ENCODE data around the gene F8.

DNA sequence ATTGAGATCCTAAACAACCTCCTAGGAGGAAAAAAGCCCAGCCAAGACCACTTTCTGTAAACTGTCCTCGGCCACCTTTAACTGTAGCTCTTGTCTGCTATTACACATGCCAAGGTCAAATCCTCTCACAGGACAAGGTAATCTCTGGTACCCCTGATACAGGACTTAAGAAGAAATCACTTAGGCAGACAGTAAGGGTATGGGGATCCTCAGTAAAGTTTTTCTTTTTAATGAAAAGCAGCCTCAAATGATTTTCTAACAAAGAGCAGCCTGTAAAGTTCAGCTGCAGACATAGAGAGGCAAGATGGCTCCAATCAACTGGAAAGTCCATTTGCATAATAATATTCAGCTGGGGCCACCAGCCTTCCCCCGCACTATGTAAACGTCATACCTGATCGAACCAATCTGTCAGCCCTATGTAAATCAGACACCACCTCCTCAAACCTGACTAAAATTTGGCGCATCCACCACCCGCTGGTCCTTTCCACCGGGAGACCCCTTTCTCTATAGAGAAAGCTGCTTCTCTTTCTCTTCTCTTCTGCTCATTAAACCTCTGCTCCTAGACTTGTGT, 202.7 kb downstream of the F8 start:
- TF ChIP-seq POLR2AphosphoS5 (IDR thresholded peaks at IDR 0.05; ENCODE audit: low read length) (no peak), SUZ12 (IDR thresholded peaks at IDR 0.05; ENCODE audit: unreplicated experiment) (no peak), POLR2A (IDR thresholded peaks at IDR 0.05; ENCODE audit: low read depth, low read length) (no peak), KDM1A (IDR thresholded peaks at IDR 0.05; ENCODE audit: borderline replicate concordance) (no peak), ESRRA (IDR thresholded peaks at IDR 0.05; ENCODE audit: low read length) (no peak)
- TF ChIP-seq, protein P1, sequence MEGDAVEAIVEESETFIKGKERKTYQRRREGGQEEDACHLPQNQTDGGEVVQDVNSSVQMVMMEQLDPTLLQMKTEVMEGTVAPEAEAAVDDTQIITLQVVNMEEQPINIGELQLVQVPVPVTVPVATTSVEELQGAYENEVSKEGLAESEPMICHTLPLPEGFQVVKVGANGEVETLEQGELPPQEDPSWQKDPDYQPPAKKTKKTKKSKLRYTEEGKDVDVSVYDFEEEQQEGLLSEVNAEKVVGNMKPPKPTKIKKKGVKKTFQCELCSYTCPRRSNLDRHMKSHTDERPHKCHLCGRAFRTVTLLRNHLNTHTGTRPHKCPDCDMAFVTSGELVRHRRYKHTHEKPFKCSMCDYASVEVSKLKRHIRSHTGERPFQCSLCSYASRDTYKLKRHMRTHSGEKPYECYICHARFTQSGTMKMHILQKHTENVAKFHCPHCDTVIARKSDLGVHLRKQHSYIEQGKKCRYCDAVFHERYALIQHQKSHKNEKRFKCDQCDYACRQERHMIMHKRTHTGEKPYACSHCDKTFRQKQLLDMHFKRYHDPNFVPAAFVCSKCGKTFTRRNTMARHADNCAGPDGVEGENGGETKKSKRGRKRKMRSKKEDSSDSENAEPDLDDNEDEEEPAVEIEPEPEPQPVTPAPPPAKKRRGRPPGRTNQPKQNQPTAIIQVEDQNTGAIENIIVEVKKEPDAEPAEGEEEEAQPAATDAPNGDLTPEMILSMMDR (IDR thresholded peaks at IDR 0.05 in 2 of 3, conservative IDR thresholded peaks at IDR 0.05 in 1 of 3; ENCODE audit: control insufficient read depth in 2 of 3, extremely low read depth in 1 of 3, insufficient read depth in 1 of 3, low read depth in 3 of 3, low read length in 3 of 3): no peak
- TF ChIP-seq, protein P2, sequence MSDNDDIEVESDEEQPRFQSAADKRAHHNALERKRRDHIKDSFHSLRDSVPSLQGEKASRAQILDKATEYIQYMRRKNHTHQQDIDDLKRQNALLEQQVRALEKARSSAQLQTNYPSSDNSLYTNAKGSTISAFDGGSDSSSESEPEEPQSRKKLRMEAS (IDR thresholded peaks at IDR 0.05; ENCODE audit: low read depth, low read length): no peak
- TF ChIP-seq, protein P3, sequence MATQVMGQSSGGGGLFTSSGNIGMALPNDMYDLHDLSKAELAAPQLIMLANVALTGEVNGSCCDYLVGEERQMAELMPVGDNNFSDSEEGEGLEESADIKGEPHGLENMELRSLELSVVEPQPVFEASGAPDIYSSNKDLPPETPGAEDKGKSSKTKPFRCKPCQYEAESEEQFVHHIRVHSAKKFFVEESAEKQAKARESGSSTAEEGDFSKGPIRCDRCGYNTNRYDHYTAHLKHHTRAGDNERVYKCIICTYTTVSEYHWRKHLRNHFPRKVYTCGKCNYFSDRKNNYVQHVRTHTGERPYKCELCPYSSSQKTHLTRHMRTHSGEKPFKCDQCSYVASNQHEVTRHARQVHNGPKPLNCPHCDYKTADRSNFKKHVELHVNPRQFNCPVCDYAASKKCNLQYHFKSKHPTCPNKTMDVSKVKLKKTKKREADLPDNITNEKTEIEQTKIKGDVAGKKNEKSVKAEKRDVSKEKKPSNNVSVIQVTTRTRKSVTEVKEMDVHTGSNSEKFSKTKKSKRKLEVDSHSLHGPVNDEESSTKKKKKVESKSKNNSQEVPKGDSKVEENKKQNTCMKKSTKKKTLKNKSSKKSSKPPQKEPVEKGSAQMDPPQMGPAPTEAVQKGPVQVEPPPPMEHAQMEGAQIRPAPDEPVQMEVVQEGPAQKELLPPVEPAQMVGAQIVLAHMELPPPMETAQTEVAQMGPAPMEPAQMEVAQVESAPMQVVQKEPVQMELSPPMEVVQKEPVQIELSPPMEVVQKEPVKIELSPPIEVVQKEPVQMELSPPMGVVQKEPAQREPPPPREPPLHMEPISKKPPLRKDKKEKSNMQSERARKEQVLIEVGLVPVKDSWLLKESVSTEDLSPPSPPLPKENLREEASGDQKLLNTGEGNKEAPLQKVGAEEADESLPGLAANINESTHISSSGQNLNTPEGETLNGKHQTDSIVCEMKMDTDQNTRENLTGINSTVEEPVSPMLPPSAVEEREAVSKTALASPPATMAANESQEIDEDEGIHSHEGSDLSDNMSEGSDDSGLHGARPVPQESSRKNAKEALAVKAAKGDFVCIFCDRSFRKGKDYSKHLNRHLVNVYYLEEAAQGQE (IDR thresholded peaks at IDR 0.05; ENCODE audit: low read depth, low read length): no peak
